ENCODE measurements around the gene MCM5. TPM values are rescaled to one million over a fixed set of nuclear protein-coding genes. Genes with fewer than 3 reads are reported as not detected.
"Not testable (repeated sequence)": the region's sequence is repeated elsewhere in the genome, so short reads cannot be mapped to it uniquely, and the experiment has no call there.

Gene MCM5
- total RNA-seq, 2 donors from 2014 or later = 169 to 339 TPM

DNA sequence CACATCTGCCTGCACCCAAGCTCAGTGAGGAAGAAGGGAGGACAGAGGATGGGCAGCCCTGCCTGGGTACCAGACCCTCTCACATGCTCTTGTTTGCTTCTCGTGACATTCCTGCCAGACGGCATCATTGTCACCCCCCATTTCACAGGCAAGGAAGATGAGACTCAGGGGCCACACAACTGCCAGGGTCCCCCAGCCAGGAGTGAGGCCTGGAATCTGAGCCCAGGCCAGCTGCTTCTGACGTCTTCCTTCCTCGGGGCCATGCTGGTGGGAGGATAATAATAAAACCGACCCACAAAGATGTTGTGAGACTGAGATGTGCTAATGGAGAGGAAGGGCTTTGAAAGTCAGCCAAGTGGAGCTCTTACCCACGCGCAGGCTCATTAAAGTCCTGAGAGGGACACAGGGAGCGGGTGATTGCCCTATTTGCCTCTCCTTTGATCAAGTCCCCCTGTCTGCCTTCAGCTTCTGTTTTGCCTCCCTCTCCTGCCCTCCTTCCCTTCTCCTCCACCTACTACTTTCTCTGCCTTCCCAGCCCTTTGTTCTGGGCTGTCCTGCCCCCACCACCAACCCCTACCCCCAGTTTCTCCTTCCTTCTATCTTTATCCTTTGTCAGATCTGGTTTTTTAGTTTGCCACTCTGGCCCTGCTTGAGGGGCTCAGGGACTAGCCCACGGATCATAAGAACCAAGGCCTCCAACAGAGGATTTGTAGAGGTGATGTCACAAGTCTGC, 62.7 kb downstream of the MCM5 start:
- ATAC-seq (no peak), DNase-seq (ENCODE audit: low spot score) (no peak)
- peaks cover 0 to 7% of the 10 kb centered on the region in 2 donors for H3K4me1 Mint-ChIP-seq (ENCODE audit: low read depth in 2 of 2)
- no peak overlapping the region for H3K27ac Mint-ChIP-seq
- peaks cover 9% of the 10 kb centered on the region for H3K36me3 Mint-ChIP-seq
- H3K27me3 Mint-ChIP-seq = no peaks in the 10 kb centered on the region
- H3K9me3 Mint-ChIP-seq = peaks cover 5% of the 10 kb centered on the region
- H3K4me3 Mint-ChIP-seq = no peak overlapping the region

DNA sequence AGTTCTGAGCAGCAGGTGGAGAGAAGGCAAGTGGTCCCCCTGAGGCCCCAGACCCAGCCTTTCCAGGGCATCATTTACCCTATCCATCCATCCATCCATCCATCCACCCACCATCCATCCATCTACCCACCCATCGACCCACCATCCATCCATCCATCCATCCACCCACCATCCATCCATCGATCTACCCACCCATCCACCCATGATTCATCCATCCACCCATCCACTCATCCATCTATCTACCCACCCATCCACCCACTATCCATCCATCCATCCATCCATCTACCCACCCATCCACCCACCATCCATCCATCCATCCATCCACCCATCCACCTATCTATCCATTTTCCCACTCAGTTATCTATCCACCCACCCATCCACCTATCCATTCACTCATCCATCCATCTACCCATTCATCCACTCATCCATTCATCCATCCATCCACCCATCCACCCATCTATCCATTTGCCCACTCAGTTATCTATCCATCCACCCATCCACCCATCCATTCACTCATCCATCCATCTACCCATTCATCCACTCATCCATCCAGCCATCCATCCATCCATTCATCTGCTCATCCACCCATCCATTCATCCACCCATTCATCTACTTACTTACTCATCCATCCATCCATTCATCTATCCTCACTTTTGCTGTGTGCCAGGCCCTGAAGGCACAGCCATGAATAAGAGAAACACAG, 63.4 kb downstream of the MCM5 start:
- no peaks in the 10 kb centered on the region for H3K27me3 Mint-ChIP-seq
- H3K27ac Mint-ChIP-seq = no peak overlapping the region
- peaks cover 9% of the 10 kb centered on the region for H3K36me3 Mint-ChIP-seq
- DNase-seq (ENCODE audit: low spot score) = no peak
- H3K9me3 Mint-ChIP-seq = peaks cover 5% of the 10 kb centered on the region
- no peak for ATAC-seq
- no peak overlapping the region for H3K4me3 Mint-ChIP-seq
- peaks cover 0 to 7% of the 10 kb centered on the region in 2 donors for H3K4me1 Mint-ChIP-seq (ENCODE audit: low read depth in 2 of 2)

DNA sequence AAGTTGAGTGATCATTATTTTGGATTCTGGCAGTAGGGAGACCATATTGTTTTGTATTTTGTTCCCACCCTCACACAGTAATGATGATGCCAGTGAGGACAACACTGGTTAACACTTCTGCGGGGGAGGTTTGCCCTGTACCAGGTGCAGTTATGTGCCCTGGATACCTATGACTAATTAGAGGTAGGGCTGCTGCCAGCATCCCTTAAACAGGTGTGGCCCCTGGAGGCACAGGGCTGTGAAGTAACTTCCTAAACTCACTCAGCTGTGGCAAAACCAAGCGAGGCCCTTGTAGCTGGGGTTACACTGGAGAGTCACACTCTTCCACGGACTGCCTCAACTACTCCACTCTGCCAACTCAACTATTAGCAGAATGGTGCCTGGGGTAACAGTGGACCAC, 64.5 kb downstream of the MCM5 start:
- H3K27me3 Mint-ChIP-seq = no peaks in the 10 kb centered on the region
- H3K4me3 Mint-ChIP-seq = no peak overlapping the region
- DNase-seq (ENCODE audit: low spot score) = no peak
- peaks cover 5% of the 10 kb centered on the region for H3K9me3 Mint-ChIP-seq
- H3K4me1 Mint-ChIP-seq (ENCODE audit: low read depth in 2 of 2) = peaks cover 0 to 7% of the 10 kb centered on the region in 2 donors
- ATAC-seq = no peak
- H3K27ac Mint-ChIP-seq = no peak overlapping the region
- H3K36me3 Mint-ChIP-seq = peaks cover 9% of the 10 kb centered on the region

DNA sequence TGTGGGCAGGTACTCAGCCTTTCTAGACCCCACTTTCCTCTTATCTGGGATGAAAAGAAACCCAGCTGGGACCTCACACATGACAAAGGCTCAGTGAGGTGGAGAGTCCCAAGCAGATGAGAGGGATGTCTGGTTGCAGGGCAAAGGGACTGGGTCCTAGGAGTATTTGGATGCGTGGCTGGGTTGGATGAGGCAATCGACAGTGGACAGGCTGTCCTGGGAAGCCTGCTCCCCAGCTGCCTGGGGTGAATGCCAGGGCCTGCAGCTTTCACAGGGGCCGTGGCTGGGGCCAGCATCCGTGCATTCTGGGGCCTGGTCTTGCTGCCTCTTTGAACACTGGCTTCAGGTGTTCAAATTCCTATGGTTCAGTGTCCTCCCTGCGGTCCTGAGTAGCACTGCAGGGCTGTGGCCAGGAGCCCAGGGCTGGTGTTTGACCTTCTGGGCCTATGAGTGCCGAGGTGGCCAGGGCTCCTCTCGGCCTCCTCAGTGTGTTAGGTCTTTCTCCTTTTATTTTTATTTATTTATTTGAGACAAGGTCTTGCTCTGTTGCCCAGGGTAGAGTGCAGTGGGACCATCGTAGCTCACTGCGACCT, 65.3 kb downstream of the MCM5 start:
- peaks cover 0 to 7% of the 10 kb centered on the region in 2 donors for H3K4me1 Mint-ChIP-seq (ENCODE audit: low read depth in 2 of 2)
- H3K27me3 Mint-ChIP-seq = no peaks in the 10 kb centered on the region
- H3K27ac Mint-ChIP-seq = no peak overlapping the region
- no peak for ATAC-seq
- peaks cover 5% of the 10 kb centered on the region for H3K9me3 Mint-ChIP-seq
- no peak for DNase-seq (ENCODE audit: low spot score)
- H3K36me3 Mint-ChIP-seq = peaks cover 9% of the 10 kb centered on the region
- H3K4me3 Mint-ChIP-seq = no peak overlapping the region

DNA sequence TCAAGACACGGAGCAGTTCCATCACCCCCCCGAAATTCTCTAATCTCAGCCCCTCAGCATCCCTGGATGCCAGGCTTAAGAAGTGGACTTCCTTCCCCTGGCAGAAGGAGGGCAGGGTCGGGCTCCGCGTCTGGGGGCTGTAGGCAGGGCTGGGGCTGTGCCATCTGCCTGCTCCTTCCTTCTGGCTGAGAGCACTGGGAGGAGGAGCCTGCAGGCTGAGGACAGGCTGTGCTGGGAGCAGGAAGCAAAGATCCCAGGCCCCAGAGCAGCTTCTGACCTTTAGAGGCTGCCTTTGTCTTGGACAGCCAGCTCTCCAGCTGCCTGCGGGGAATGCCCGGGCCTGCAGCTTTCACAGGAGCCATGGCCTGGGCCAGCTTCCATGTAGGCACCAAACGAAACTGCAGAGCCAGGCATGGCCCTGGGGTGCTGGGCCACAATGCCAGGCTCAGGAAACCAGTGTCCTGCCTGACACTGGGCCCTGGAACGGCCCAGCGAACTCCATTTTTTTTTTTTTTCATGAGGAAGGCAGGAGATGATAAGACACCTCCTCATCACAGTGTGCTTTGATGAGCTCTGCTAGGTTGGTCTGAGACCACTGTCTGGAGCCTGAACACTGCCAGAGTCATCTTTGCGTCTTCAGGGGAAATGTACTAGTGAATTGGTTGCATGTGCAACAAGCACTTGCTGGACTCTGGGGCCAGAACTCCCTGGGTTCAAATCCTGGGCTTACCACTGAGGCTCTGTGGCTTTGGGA, 67.9 kb downstream of the MCM5 start:
- Mint-ChIP-seq H3K9me3 (peaks cover 5% of the 10 kb centered on the region), H3K27ac (no peak overlapping the region), H3K4me3 (no peak overlapping the region), H3K4me1 (ENCODE audit: low read depth in 2 of 2) (peaks cover 0 to 7% of the 10 kb centered on the region in 2 donors), H3K36me3 (peaks cover 9% of the 10 kb centered on the region), H3K27me3 (no peaks in the 10 kb centered on the region)
- DNase-seq (ENCODE audit: low spot score) = no peak
- ATAC-seq = no peak

DNA sequence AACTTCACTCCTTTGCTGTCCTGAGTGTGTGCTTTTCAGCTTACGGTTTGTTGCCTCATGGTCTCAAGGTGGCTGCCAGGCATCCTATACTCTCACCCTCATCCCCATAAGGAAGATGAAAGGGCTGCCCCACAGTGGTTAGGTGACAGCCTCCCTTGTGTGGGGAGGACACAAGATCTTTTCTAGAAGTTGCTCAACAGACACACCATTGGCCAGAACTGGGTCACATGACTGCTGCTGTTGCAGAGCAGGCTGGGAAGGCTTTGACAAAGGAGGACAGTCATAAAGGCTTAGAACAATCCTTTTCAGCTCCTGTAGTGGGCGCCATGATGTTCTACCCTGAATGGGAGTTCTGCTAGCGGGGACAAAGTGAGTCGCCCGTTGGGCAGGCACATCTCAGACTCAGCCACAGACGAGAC, 71.0 kb downstream of the MCM5 start:
- Mint-ChIP-seq H3K36me3 (no peaks in the 10 kb centered on the region), H3K27ac (no peak overlapping the region), H3K27me3 (peaks cover 0 to 3% of the 10 kb centered on the region in 2 donors), H3K9me3 (no peaks in the 10 kb centered on the region), H3K4me1 (ENCODE audit: low read depth in 2 of 2) (no peaks in the 10 kb centered on the region), H3K4me3 (no peak overlapping the region)
- DNase-seq (ENCODE audit: low spot score) (no peak), ATAC-seq (no peak)

DNA sequence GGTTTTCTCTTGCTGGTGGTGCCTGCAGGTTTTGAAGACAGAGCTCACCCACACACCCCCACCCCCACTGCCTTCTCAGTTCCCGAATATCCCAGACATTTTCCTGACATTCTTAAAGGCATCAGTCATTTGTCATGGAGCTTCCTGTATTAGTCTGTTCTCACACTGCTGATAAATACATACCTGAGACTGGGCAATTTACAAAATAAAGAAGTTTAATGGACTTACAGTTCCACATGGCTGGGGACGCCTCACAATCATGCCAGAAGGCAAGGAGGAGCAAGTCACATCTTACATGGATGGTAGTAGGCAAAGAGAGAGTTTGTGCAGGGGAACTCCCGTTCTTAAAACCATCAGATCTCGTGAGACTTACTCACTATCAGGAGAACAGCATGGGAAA, 71.6 kb downstream of the MCM5 start:
- not testable (repeated sequence) for H3K4me1 Mint-ChIP-seq (ENCODE audit: low read depth in 2 of 2); DNase-seq (ENCODE audit: low spot score); H3K36me3 Mint-ChIP-seq; ATAC-seq; H3K27me3 Mint-ChIP-seq; H3K4me3 Mint-ChIP-seq; H3K27ac Mint-ChIP-seq; H3K9me3 Mint-ChIP-seq

DNA sequence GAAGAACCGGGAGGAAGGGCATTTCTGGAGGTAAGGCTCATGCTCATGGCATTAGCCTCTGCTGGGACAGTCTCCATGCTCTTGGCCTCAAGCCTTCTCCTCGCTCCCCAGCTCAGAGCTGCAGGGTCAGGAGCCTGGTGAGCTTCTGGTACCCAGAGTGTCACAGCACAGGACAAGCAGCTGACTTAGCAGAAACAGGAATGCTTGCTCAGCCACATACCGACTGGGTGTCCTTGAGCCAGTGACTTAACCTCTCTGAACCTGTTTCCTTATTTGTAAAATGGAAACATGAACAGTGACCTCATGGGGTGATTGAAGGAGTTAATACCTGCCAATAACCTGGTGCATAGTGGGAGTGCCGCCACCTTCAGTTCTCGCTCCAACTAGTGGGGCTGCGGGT, 72.5 kb downstream of the MCM5 start:
- Mint-ChIP-seq H3K27me3 (peaks cover 0 to 3% of the 10 kb centered on the region in 2 donors), H3K36me3 (no peaks in the 10 kb centered on the region)
- no peak for ATAC-seq

DNA sequence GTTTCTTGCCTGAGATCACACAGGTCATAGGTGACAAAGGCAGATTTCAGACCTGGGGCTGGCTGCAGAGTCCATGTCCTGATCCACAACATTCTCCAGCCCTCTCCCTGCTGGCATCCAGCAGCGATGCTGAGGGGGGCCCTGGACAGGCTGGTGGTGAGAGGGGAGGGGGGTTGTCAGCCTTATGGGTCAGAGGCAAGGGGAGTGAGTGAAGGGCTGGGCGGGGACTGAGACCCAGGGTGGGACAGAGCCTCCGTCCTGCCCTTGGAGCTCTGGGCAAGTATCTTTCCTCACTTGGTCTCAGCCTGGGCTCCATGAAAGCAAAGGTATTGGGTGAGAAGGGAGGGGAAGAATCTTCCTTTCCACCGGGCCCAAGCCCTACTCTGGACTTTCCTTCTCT, 74.0 kb downstream of the MCM5 start:
- no peaks in the 10 kb centered on the region for H3K9me3 Mint-ChIP-seq
- peaks cover 0 to 10% of the 10 kb centered on the region in 2 donors for H3K27me3 Mint-ChIP-seq
- DNase-seq (ENCODE audit: low spot score) = no peak
- no peak for ATAC-seq
- no peaks in the 10 kb centered on the region for H3K36me3 Mint-ChIP-seq
- no peaks in the 10 kb centered on the region for H3K4me1 Mint-ChIP-seq (ENCODE audit: low read depth in 2 of 2)
- no peak overlapping the region for H3K4me3 Mint-ChIP-seq
- H3K27ac Mint-ChIP-seq = no peak overlapping the region

More for the DNA sequence above, 72.5 kb downstream of the MCM5 start:
- Mint-ChIP-seq H3K27ac (no peak overlapping the region), H3K4me1 (ENCODE audit: low read depth in 2 of 2) (no peaks in the 10 kb centered on the region), H3K4me3 (no peak overlapping the region), H3K9me3 (no peaks in the 10 kb centered on the region)
- DNase-seq (ENCODE audit: low spot score) = no peak

Other genes starting within 250 kb of the MCM5 start
- 10 to 100 TPM; 32.1 to 45.4 TPM for gene HMGXB4, start 142.6 kb upstream of the MCM5 start, total RNA-seq
- 10 to 100 TPM; 30.4 to 38.9 TPM for gene TOM1, start 100.2 kb upstream of the MCM5 start, total RNA-seq
- 1 to 10 TPM; 4.9 to 7.3 TPM for gene HMOX1, start 19.0 kb upstream of the MCM5 start, total RNA-seq
- under 1 TPM in 1 of 2 donors, not detected in 1; 0.07 TPM for gene RASD2, start 140.7 kb downstream of the MCM5 start, total RNA-seq
- not detected for gene MB, start 217.2 kb downstream of the MCM5 start, total RNA-seq
- 100 to 1,000 TPM in 1 of 2 donors, 10 to 100 TPM in 1; 63.8 to 142 TPM for gene APOL6, start 248.3 kb downstream of the MCM5 start, total RNA-seq

Measured in natural killer cell treated with Interleukin-12 subunit alpha and Interleukin-12 subunit beta and Interleukin-15 and Interleukin-18, amount 100 ng/mL, for 72 hours (primary cell).